B cell (primary cell): Measurements from ENCODE around the gene FUT7. TPM values are rescaled to one million over a fixed set of nuclear protein-coding genes. Genes with fewer than 3 reads are reported as not detected.

Experiments
- ATAC-seq: fragments of 200-7000 bp; cut with Tn5 transposase; one replicate; pipeline ENCODE4 v1.10.0; 2021; ENCODE audit warnings: low read depth, mild to moderate bottlenecking, moderate number of reproducible peaks, moderate library complexity
- CTCF ChIA-PET: fragments of 350-600 bp; sonication (Branson Sonifier 250); formaldehyde crosslinking; loops from one replicate; lab custom pipeline; 2021; ENCODE audit warnings: antibody characterized with exemption, inconsistent platforms; lab: Charles Lee
- POLR2A ChIA-PET: fragments of 350-600 bp; sonication (Branson Sonifier 250); formaldehyde crosslinking; loops from one replicate; lab custom pipeline; 2021; ENCODE audit warnings: antibody characterized with exemption; lab: Charles Lee
- DNase-seq: peaks from one replicate; pipeline ENCODE4 v3.0.0; 2013
- H2AFZ ChIP-seq: 2 replicates; pipeline ENCODE4 v1.6.1; 2012; ENCODE audit warnings: mild to moderate bottlenecking, low read depth, low read length; ENCODE audit not compliant: insufficient read depth, poor library complexity, severe bottlenecking
- H3K27ac ChIP-seq, 2 donors: 1 replicate in 1 of 2; 2 replicates in 1 of 2; pipeline ENCODE4 v1.5.1; 2012 to 2013; ENCODE audit warnings: low read length in 2 of 2, mild to moderate bottlenecking in 2 of 2, moderate library complexity in 1 of 2
- H3K27me3 ChIP-seq, 4 experiments: fragments of 200-600 bp in 1 of 4; sonication (generic) in 1 of 4; replicated peaks in 1 of 4; 1 replicate in 2 of 4; 2 replicates in 2 of 4; pipeline versions ENCODE4 v1.6.1 to v1.7.0; 2013 to 2016; ENCODE audit warnings: low read length in 3 of 4, mild to moderate bottlenecking in 2 of 4, mixed read lengths in 1 of 4, moderate library complexity in 1 of 4; ENCODE audit not compliant: insufficient read depth in 4 of 4, control insufficient read depth in 3 of 4; ENCODE audit errors: control extremely low read depth in 1 of 4
- H3K36me3 ChIP-seq, 2 experiments: replicated peaks in 1 of 2; 1 replicate in 1 of 2; 2 replicates in 1 of 2; pipeline versions ENCODE4 v1.6.1 to v1.7.1; 2013; ENCODE audit warnings: low read length in 1 of 2; ENCODE audit not compliant: insufficient read depth in 2 of 2, control insufficient read depth in 1 of 2; ENCODE audit errors: control extremely low read depth in 1 of 2, extremely low read depth in 1 of 2
- H3K4me1 ChIP-seq, 2 donors: fragments of 200-600 bp in 1 of 2; sonication (generic) in 1 of 2; 1 replicate in 1 of 2; 2 replicates in 1 of 2; pipeline versions ENCODE4 v1.5.1 to v1.6.1; 2013 to 2017; ENCODE audit warnings: low read length in 2 of 2; ENCODE audit not compliant: control insufficient read depth in 2 of 2, insufficient read depth in 2 of 2
- H3K4me2 ChIP-seq: replicated peaks from 2 replicates; pipeline ENCODE3; 2012; ENCODE audit warnings: mild to moderate bottlenecking, low read depth, low read length; ENCODE audit not compliant: poor library complexity, severe bottlenecking
- H3K4me3 ChIP-seq, 5 experiments: fragments of 200-600 bp in 1 of 5; sonication (generic) in 1 of 5; 1 replicate in 3 of 5; 2 replicates in 2 of 5; pipeline versions ENCODE4 v1.5.1 to v1.7.0; 2011 to 2016; ENCODE audit warnings: low read length in 4 of 5, mild to moderate bottlenecking in 4 of 5, low read depth in 2 of 5, control low read depth in 1 of 5, moderate library complexity in 1 of 5; ENCODE audit not compliant: insufficient read depth in 1 of 5; ENCODE audit errors: control extremely low read depth in 1 of 5, extremely low read depth in 1 of 5
- H3K79me2 ChIP-seq: fragments of 200-600 bp; sonication (generic); one replicate; pipeline ENCODE4 v1.6.0; 2016; ENCODE audit warnings: low read length; ENCODE audit not compliant: control insufficient read depth, insufficient read depth
- H3K9ac ChIP-seq: fragments of 200-600 bp; sonication (generic); 2 replicates; pipeline ENCODE4 v1.6.1; 2017; ENCODE audit warnings: mild to moderate bottlenecking, low read length, moderate library complexity
- H3K9me3 ChIP-seq, 3 donors: one replicate each; pipeline versions ENCODE4 v1.6.1 to v1.7.1; 2013; ENCODE audit warnings: low read length in 2 of 3; ENCODE audit not compliant: control insufficient read depth in 2 of 3, insufficient read depth in 1 of 3; ENCODE audit errors: control extremely low read depth in 1 of 3
- H4K20me1 ChIP-seq: 2 replicates; pipeline ENCODE4 v1.6.0; 2012; ENCODE audit warnings: mild to moderate bottlenecking, low read length; ENCODE audit not compliant: insufficient read depth, control insufficient read depth, poor library complexity, severe bottlenecking
- H3K27ac Mint-ChIP-seq: one replicate; pipeline ENCODE4 v1.8.0; 2021; ENCODE audit warnings: mixed read lengths
- H3K27me3 Mint-ChIP-seq: one replicate; pipeline ENCODE4 v1.8.0; 2021; ENCODE audit warnings: mixed read lengths
- H3K4me1 Mint-ChIP-seq: one replicate; pipeline ENCODE4 v1.8.0; 2021; ENCODE audit warnings: mixed read lengths
- H3K4me3 Mint-ChIP-seq: one replicate; pipeline ENCODE4 v1.8.0; 2021; ENCODE audit warnings: mixed read lengths
- H3K9me3 Mint-ChIP-seq: one replicate; pipeline ENCODE4 v1.8.0; 2022; ENCODE audit warnings: mixed read lengths; ENCODE audit not compliant: insufficient read depth
- CTCF ChIP-seq: fragments of 200-600 bp; IDR thresholded peaks from one replicate; pipeline ENCODE4 v1.8.0; 2022; ENCODE audit warnings: antibody characterized with exemption, mild to moderate bottlenecking
- EZH2 ChIP-seq: IDR thresholded peaks from 2 replicates; pipeline ENCODE4 v1.6.1; 2012; ENCODE audit warnings: borderline replicate concordance, low read depth, mild to moderate bottlenecking, moderate library complexity, low read length; ENCODE audit not compliant: insufficient read depth, poor library complexity, severe bottlenecking
- WGBS: methylation state at CpG from one replicate; pipeline ENCODE4 v1.1.5; 2013; ENCODE audit warnings: missing lambda C conversion rate; ENCODE audit not compliant: insufficient coverage; 5-methylcytosine and 5-hydroxymethylcytosine counted together
- intact Hi-C: fragments of 100-400 bp; cut with micrococcal nuclease; formaldehyde crosslinking; loops from one replicate; pipeline ENCODE4 v1.10.0; 2022
- polyA plus RNA-seq: library from polyadenylated mRNA; depleted of rRNA; stranded (reverse); fragments of >200 nt; gene quantifications from 2 replicates; pipeline ENCODE4 v1.2.3, GENCODE V29; 2012
- total RNA-seq, 2 donors: library from RNA; stranded (reverse); fragments of 120-200 nt in 1 of 2; gene quantifications; 1 replicate in 1 of 2; 2 replicates in 1 of 2; pipeline versions ENCODE4 v1.2.3 to v1.2.4, GENCODE V29; 2013 to 2022

Gene FUT7
- total and polyA plus RNA-seq, 2 donors (not counting 1 experiment from before 2014, with no cell fraction given), result 7.3 to 8.2 TPM

- no peak for ATAC-seq
- Mint-ChIP-seq H3K27ac (no peak overlapping the region), H3K27me3 (peaks cover 16% of the 10 kb centered on the region), H3K4me3 (no peak overlapping the region), H3K9me3 (no peaks in the 10 kb centered on the region), H3K4me1 (peaks cover 20% of the 10 kb centered on the region)
- 88% methylated on average over 3 of the region's 4 CpGs for WGBS
- Histone ChIP-seq H3K4me2 (no peak overlapping the region), H3K27ac (no peak overlapping the region), H3K79me2 (peaks cover 6% of the 10 kb centered on the region), H3K9me3 (peaks cover 0 to 3% (median 0%) of the 10 kb centered on the region in 3 donors), H2AFZ (no peak overlapping the region), H4K20me1 (peaks cover 11% of the 10 kb centered on the region), H3K36me3 (peaks cover 0 to 6% of the 10 kb centered on the region in 2 experiments), H3K4me3 (no peak overlapping the region), H3K27me3 (peaks cover 0 to 30% (median 11%) of the 10 kb centered on the region in 4 experiments), H3K4me1 (peaks cover 24 to 28% of the 10 kb centered on the region in 2 donors), H3K9ac (no peak overlapping the region)
- intact Hi-C loops, result no loop called here
- POLR2A ChIA-PET, result interaction anchor here (0.6 kb wide), 1 partner anchor 251 kb away, joined by 7 read pairs; no protein-coding TSS in a partner anchor
- DNase-seq, result no peak
- TF ChIP-seq EZH2, result no peak
- TF ChIP-seq CTCF, result no peak
- CTCF ChIA-PET, result interaction anchor here (2.4 kb wide), 1 partner anchor 46 kb away, joined by 12 read pairs; no protein-coding TSS in a partner anchor
Measured at GRCh38 chr9:136988872-136989271, 43.0 kb downstream of the FUT7 start.

GRCh38 chr9:136985853-136986252 lies 46.0 kb downstream of the FUT7 start:
- H3K4me1 ChIP-seq, result peaks cover 9 to 12% of the 10 kb centered on the region in 2 donors
- H3K9me3 ChIP-seq, result peaks cover 0 to 3% (median 0%) of the 10 kb centered on the region in 3 donors
- H3K79me2 ChIP-seq, result no peaks in the 10 kb centered on the region
- no peak overlapping the region for H3K27ac ChIP-seq
- no peak overlapping the region for H2AFZ ChIP-seq
- no peak for DNase-seq
- intact Hi-C loops, result no loop called here
- Mint-ChIP-seq H3K27me3 (peaks cover 21% of the 10 kb centered on the region), H3K4me3 (no peak overlapping the region), H3K9me3 (no peaks in the 10 kb centered on the region), H3K27ac (no peak overlapping the region), H3K4me1 (peaks cover 8% of the 10 kb centered on the region)
- H3K4me2 ChIP-seq, result no peak overlapping the region
- TF ChIP-seq CTCF, result no peak
- TF ChIP-seq EZH2, result no peak
- H3K27me3 ChIP-seq, result peaks cover 0 to 54% (median 14%) of the 10 kb centered on the region in 4 experiments
- H3K4me3 ChIP-seq, result no peak overlapping the region
- 18% methylated on average over 29 of the region's 33 CpGs for WGBS
- H3K9ac ChIP-seq, result no peak overlapping the region
- no peaks in the 10 kb centered on the region for H3K36me3 ChIP-seq
- ChIA-PET POLR2A (no interaction called here), CTCF (no interaction called here)
- no peaks in the 10 kb centered on the region for H4K20me1 ChIP-seq
- ATAC-seq, result no peak
